Loucy (cell line): ENCODE measurements around the gene RBFOX2.

Experiments used
- H2AFZ ChIP-seq: fragments of 200-600 bp; sonication (generic); 2 replicates; pipeline ENCODE4 v1.6.0; 2016; ENCODE audit warnings: antibody characterized with exemption, mild to moderate bottlenecking, low read length, moderate library complexity
- H3F3A ChIP-seq: fragments of 200-600 bp; 2 replicates; pipeline ENCODE4 v1.6.0; 2016; ENCODE audit warnings: antibody characterized with exemption, low read depth, mild to moderate bottlenecking
- H3K27me3 ChIP-seq: fragments of 200-600 bp; sonication (generic); 2 replicates; pipeline ENCODE4 v1.6.1; 2014; ENCODE audit warnings: low read length, mild to moderate bottlenecking; ENCODE audit not compliant: insufficient read depth, poor library complexity, severe bottlenecking
- H3K36me3 ChIP-seq: fragments of 200-600 bp; sonication (generic); 2 replicates; pipeline ENCODE4 v1.6.1; 2016; ENCODE audit warnings: low read length; ENCODE audit not compliant: insufficient read depth
- H3K4me1 ChIP-seq: fragments of 200-600 bp; sonication (generic); 2 replicates; pipeline ENCODE4 v1.5.1; 2014; ENCODE audit warnings: low read length, mild to moderate bottlenecking; ENCODE audit not compliant: insufficient read depth, poor library complexity, severe bottlenecking
- H3K4me2 ChIP-seq: fragments of 200-600 bp; sonication (generic); 2 replicates; pipeline ENCODE4 v1.6.0; 2014; ENCODE audit warnings: antibody characterized with exemption, low read length, low read depth, mild to moderate bottlenecking; ENCODE audit not compliant: poor library complexity, severe bottlenecking
- H3K4me3 ChIP-seq: fragments of 200-600 bp; sonication (generic); 2 replicates; pipeline ENCODE4 v1.5.1; 2014; ENCODE audit warnings: low read length, mild to moderate bottlenecking, mixed read lengths; ENCODE audit not compliant: poor library complexity, severe bottlenecking
- H3K79me2 ChIP-seq: fragments of 200-600 bp; sonication (generic); 2 replicates; pipeline ENCODE4 v1.6.1; 2014; ENCODE audit warnings: low read length; ENCODE audit not compliant: insufficient read depth
- H3K9ac ChIP-seq: fragments of 200-600 bp; sonication (generic); 2 replicates; pipeline ENCODE4 v1.6.0; 2014; ENCODE audit warnings: mild to moderate bottlenecking, low read depth, low read length, moderate library complexity; ENCODE audit not compliant: poor library complexity, severe bottlenecking
- H3K9me2 ChIP-seq: fragments of 200-600 bp; sonication (generic); replicated peaks from 2 replicates; pipeline ENCODE4 v1.6.1; 2016; ENCODE audit warnings: low read depth, low read length, mixed read lengths
- H3K9me3 ChIP-seq: fragments of 200-600 bp; sonication (generic); 2 replicates; pipeline ENCODE4 v1.6.1; 2014; ENCODE audit warnings: mild to moderate bottlenecking, antibody characterized with exemption, low read length, low read depth; ENCODE audit not compliant: insufficient read depth
- H4K20me1 ChIP-seq: fragments of 200-600 bp; sonication (generic); 2 replicates; pipeline ENCODE4 v1.6.0; 2014; ENCODE audit warnings: antibody characterized with exemption, low read length, mild to moderate bottlenecking; ENCODE audit not compliant: insufficient read depth, poor library complexity, severe bottlenecking
- EZH2phosphoT487 ChIP-seq: fragments of 200-600 bp; IDR thresholded peaks from 2 replicates; pipeline ENCODE4 v1.6.1; 2018; ENCODE audit warnings: antibody characterized with exemption, mild to moderate bottlenecking, moderate library complexity, borderline replicate concordance
- TF ChIP-seq, protein P1 (sequence below): fragments of 200-600 bp; sonication (generic); conservative IDR thresholded peaks from 2 replicates; pipeline ENCODE4 v1.5.1; 2014; ENCODE audit warnings: mild to moderate bottlenecking, antibody characterized with exemption, low read length

The RBFOX2 gene

DNA sequence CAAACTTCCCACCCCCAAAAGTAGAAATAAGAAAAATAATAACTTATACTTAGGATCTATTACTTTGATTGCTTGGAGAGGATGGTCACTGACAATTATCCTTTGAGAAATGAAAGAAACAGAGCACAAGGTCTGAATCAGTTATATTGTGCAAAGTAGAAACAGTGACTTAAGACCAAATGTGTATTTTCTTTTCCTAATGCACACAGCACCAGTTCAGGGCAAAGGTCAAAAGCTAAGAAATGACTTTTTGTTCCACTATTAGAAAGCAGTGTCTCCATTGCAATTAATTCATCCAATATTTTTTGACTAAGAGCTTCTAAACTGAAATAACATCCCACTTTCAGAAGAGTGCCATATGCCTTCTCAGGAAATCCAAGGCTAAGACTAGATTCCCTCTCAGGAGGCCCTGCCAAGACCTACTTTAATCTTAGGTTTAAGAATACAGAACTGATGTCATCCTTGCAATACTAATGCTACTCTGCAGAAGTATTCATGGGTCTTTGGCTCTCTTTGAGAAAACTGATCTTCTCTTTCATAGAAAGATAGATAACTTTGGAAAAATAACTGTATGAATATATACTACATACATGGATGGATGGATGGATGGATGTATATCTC, 164.0 kb downstream of the RBFOX2 start:
- Histone ChIP-seq H3F3A (no peaks in the 10 kb centered on the region), H3K36me3 (no peaks in the 10 kb centered on the region), H2AFZ (no peak overlapping the region), H4K20me1 (no peaks in the 10 kb centered on the region), H3K27me3 (no peaks in the 10 kb centered on the region), H3K9me2 (no peaks in the 10 kb centered on the region), H3K4me1 (no peaks in the 10 kb centered on the region), H3K79me2 (no peaks in the 10 kb centered on the region), H3K4me2 (no peak overlapping the region), H3K4me3 (no peak overlapping the region), H3K9ac (no peak overlapping the region), H3K9me3 (no peaks in the 10 kb centered on the region)
- TF ChIP-seq, protein P1, sequence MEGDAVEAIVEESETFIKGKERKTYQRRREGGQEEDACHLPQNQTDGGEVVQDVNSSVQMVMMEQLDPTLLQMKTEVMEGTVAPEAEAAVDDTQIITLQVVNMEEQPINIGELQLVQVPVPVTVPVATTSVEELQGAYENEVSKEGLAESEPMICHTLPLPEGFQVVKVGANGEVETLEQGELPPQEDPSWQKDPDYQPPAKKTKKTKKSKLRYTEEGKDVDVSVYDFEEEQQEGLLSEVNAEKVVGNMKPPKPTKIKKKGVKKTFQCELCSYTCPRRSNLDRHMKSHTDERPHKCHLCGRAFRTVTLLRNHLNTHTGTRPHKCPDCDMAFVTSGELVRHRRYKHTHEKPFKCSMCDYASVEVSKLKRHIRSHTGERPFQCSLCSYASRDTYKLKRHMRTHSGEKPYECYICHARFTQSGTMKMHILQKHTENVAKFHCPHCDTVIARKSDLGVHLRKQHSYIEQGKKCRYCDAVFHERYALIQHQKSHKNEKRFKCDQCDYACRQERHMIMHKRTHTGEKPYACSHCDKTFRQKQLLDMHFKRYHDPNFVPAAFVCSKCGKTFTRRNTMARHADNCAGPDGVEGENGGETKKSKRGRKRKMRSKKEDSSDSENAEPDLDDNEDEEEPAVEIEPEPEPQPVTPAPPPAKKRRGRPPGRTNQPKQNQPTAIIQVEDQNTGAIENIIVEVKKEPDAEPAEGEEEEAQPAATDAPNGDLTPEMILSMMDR = no peak
- no peak for TF ChIP-seq EZH2phosphoT487

- Histone ChIP-seq H3K4me3 (no peak overlapping the region), H3K9me2 (no peaks in the 10 kb centered on the region), H3K79me2 (no peaks in the 10 kb centered on the region), H3K9ac (no peak overlapping the region), H3K9me3 (no peaks in the 10 kb centered on the region), H3K36me3 (no peaks in the 10 kb centered on the region), H2AFZ (no peak overlapping the region), H3K27me3 (no peaks in the 10 kb centered on the region), H3F3A (no peaks in the 10 kb centered on the region), H4K20me1 (no peaks in the 10 kb centered on the region), H3K4me2 (no peak overlapping the region), H3K4me1 (no peaks in the 10 kb centered on the region)
- TF ChIP-seq EZH2phosphoT487 = no peak
- TF ChIP-seq, protein P1 = no peak
Observed at GRCh38 chr22:35863432-35863831, 165.2 kb downstream of the RBFOX2 start.

GRCh38 chr22:35862697-35863096, 165.9 kb downstream of the RBFOX2 start:
- Histone ChIP-seq H3K9me3 (no peaks in the 10 kb centered on the region), H3K27me3 (no peaks in the 10 kb centered on the region), H3K36me3 (no peaks in the 10 kb centered on the region), H3K4me3 (no peak overlapping the region), H3K9me2 (no peaks in the 10 kb centered on the region), H3K9ac (no peak overlapping the region), H4K20me1 (no peaks in the 10 kb centered on the region), H2AFZ (no peak overlapping the region), H3F3A (no peaks in the 10 kb centered on the region), H3K79me2 (no peaks in the 10 kb centered on the region), H3K4me2 (no peak overlapping the region), H3K4me1 (no peaks in the 10 kb centered on the region)
- TF ChIP-seq EZH2phosphoT487 = no peak
- TF ChIP-seq, protein P1 = no peak
